HEK293 (cell line): ENCODE results near the gene VILL.

Experiments
- CTCF ChIA-PET: fragments of 350-600 bp; formaldehyde crosslinking; extraction: SDS; loops from one replicate; lab custom pipeline; 2021; ENCODE audit warnings: antibody characterized with exemption; lab: Yijun Ruan, JAX
- POLR2A ChIA-PET: fragments of 300-600 bp; formaldehyde crosslinking; extraction: SDS; loops from one replicate; lab custom pipeline; 2020; ENCODE audit warnings: antibody characterized with exemption, inconsistent platforms; lab: Yijun Ruan, JAX
- H3K27ac ChIP-seq: fragments of 200-500 bp; sonication (Bioruptor generic); 2 replicates; pipeline ENCODE4 v1.5.1; 2014; ENCODE audit warnings: low read depth, low read length, control low read depth, inconsistent platforms; ENCODE audit errors: extremely low read depth
- H3K36me3 ChIP-seq, 2 experiments: fragments of 200-500 bp in 1 of 2; sonication (Bioruptor generic) in 1 of 2; 1 replicate in 1 of 2; 2 replicates in 1 of 2; pipeline ENCODE4 v1.5.1; 2014 to 2017; ENCODE audit warnings: inconsistent platforms in 2 of 2, low read length in 2 of 2; ENCODE audit not compliant: control insufficient read depth in 2 of 2, insufficient read depth in 1 of 2
- H3K4me1 ChIP-seq: fragments of 200-500 bp; sonication (Bioruptor generic); 2 replicates; pipeline ENCODE4 v1.5.1; 2014; ENCODE audit warnings: mild to moderate bottlenecking, low read length, inconsistent platforms; ENCODE audit not compliant: control insufficient read depth, insufficient read depth
- H3K4me3 ChIP-seq: 2 replicates; pipeline ENCODE4 v1.5.1; 2011; ENCODE audit warnings: low read depth, mild to moderate bottlenecking, control low read depth, low read length, moderate library complexity
- H3K9me3 ChIP-seq: fragments of 200-500 bp; sonication (Bioruptor generic); 2 replicates; pipeline ENCODE4 v1.5.1; 2014; ENCODE audit warnings: low read depth, low read length, inconsistent platforms; ENCODE audit not compliant: control insufficient read depth, insufficient read depth
- BCL6B ChIP-seq: fragments of 450-650 bp; formaldehyde crosslinking; IDR thresholded peaks from 2 replicates; pipeline ENCODE4 v1.5.1; 2017; ENCODE audit warnings: missing biosample characterization, missing genetic modification characterization
- GLIS2 ChIP-seq: fragments of 450-650 bp; formaldehyde crosslinking; IDR thresholded peaks from 2 replicates; pipeline ENCODE4 v1.5.1; 2016; ENCODE audit warnings: missing biosample characterization, missing genetic modification characterization
- HOXC10 ChIP-seq: sonication (generic); formaldehyde crosslinking; IDR thresholded peaks from 2 replicates; pipeline ENCODE4 v1.8.1; 2023; ENCODE audit warnings: mild to moderate bottlenecking, missing genetic modification reagents
- IKZF3 ChIP-seq: fragments of 450-650 bp; IDR thresholded peaks from 2 replicates; pipeline ENCODE4 v1.5.0; 2018; ENCODE audit warnings: missing biosample characterization, mild to moderate bottlenecking, missing genetic modification characterization, moderate library complexity
- MEIS1 ChIP-seq: sonication (generic); formaldehyde crosslinking; IDR thresholded peaks from 2 replicates; pipeline ENCODE4 v1.8.1; 2022; ENCODE audit warnings: missing genetic modification reagents, mild to moderate bottlenecking, borderline replicate concordance
- PBX3 ChIP-seq: sonication (generic); formaldehyde crosslinking; IDR thresholded peaks from 2 replicates; pipeline ENCODE4 v1.8.1; 2022; ENCODE audit warnings: mild to moderate bottlenecking, moderate library complexity, missing genetic modification reagents
- WT1 ChIP-seq: fragments of 450-650 bp; formaldehyde crosslinking; IDR thresholded peaks from 2 replicates; pipeline ENCODE4 v1.5.1; 2016; ENCODE audit warnings: missing biosample characterization, missing genetic modification characterization
- ZBTB48 ChIP-seq: fragments of 450-650 bp; formaldehyde crosslinking; IDR thresholded peaks from 2 replicates; pipeline ENCODE4 v1.5.1; 2016; ENCODE audit warnings: missing biosample characterization, missing genetic modification characterization
- ZNF23 ChIP-seq: fragments of 450-650 bp; formaldehyde crosslinking; IDR thresholded peaks from 2 replicates; pipeline ENCODE4 v1.5.1; 2016; ENCODE audit warnings: missing biosample characterization, missing genetic modification characterization, borderline replicate concordance
- ZNF239 ChIP-seq: fragments of 450-650 bp; formaldehyde crosslinking; IDR thresholded peaks from 2 replicates; pipeline ENCODE4 v1.5.1; 2016; ENCODE audit warnings: missing biosample characterization, missing genetic modification characterization
- ZNF354C ChIP-seq: fragments of 450-650 bp; formaldehyde crosslinking; IDR thresholded peaks from 2 replicates; pipeline ENCODE4 v1.5.1; 2016; ENCODE audit warnings: missing biosample characterization, missing genetic modification characterization, low read depth, borderline replicate concordance
- ZNF426 ChIP-seq: fragments of 450-650 bp; formaldehyde crosslinking; IDR thresholded peaks from 2 replicates; pipeline ENCODE4 v1.5.1; 2017; ENCODE audit warnings: missing biosample characterization, missing genetic modification characterization, mild to moderate bottlenecking, inconsistent platforms, moderate library complexity
- ZNF433 ChIP-seq: fragments of 450-650 bp; formaldehyde crosslinking; IDR thresholded peaks from 2 replicates; pipeline ENCODE4 v1.5.1; 2016; ENCODE audit warnings: missing biosample characterization, missing genetic modification characterization, low read depth
- ZNF571 ChIP-seq: fragments of 450-650 bp; formaldehyde crosslinking; IDR thresholded peaks from 2 replicates; pipeline ENCODE4 v1.5.0; 2017; ENCODE audit warnings: missing biosample characterization, missing genetic modification characterization
- ZNF623 ChIP-seq: fragments of 450-650 bp; formaldehyde crosslinking; IDR thresholded peaks from 2 replicates; pipeline ENCODE4 v1.5.1; 2016; ENCODE audit warnings: missing biosample characterization, missing genetic modification characterization
- ZNF660 ChIP-seq: fragments of 450-650 bp; IDR thresholded peaks from 2 replicates; pipeline ENCODE4 v1.5.1; 2018; ENCODE audit warnings: missing biosample characterization, mild to moderate bottlenecking, missing genetic modification characterization
- ZNF692 ChIP-seq: fragments of 450-650 bp; formaldehyde crosslinking; IDR thresholded peaks from 2 replicates; pipeline ENCODE4 v1.5.1; 2016; ENCODE audit warnings: missing biosample characterization, missing genetic modification characterization
- ZNF701 ChIP-seq: fragments of 450-650 bp; formaldehyde crosslinking; IDR thresholded peaks from 2 replicates; pipeline ENCODE4 v1.5.1; 2016; ENCODE audit warnings: missing biosample characterization, missing genetic modification characterization
- ZNF776 ChIP-seq: fragments of 450-650 bp; formaldehyde crosslinking; IDR thresholded peaks from 2 replicates; pipeline ENCODE4 v1.5.0; 2017; ENCODE audit warnings: missing biosample characterization, missing genetic modification characterization, borderline replicate concordance
- ZNF792 ChIP-seq: fragments of 450-650 bp; formaldehyde crosslinking; IDR thresholded peaks from 2 replicates; pipeline ENCODE4 v1.5.1; 2016; ENCODE audit warnings: missing biosample characterization, missing genetic modification characterization
- ZSCAN23 ChIP-seq: fragments of 450-650 bp; formaldehyde crosslinking; IDR thresholded peaks from 2 replicates; pipeline ENCODE4 v1.5.1; 2016; ENCODE audit warnings: missing biosample characterization, missing genetic modification characterization
- TF ChIP-seq, protein P1 (sequence below): fragments of 450-650 bp; formaldehyde crosslinking; IDR thresholded peaks from 2 replicates; pipeline ENCODE4 v1.5.1; 2016; ENCODE audit warnings: missing biosample characterization, missing genetic modification characterization
- TF ChIP-seq, protein P2 (sequence below): fragments of 450-650 bp; formaldehyde crosslinking; conservative IDR thresholded peaks from 2 replicates; pipeline ENCODE4 v1.5.1; 2016; ENCODE audit warnings: low read depth, missing biosample characterization, missing genetic modification characterization
- TF ChIP-seq, protein P3 (sequence below): fragments of 450-650 bp; formaldehyde crosslinking; IDR thresholded peaks from 2 replicates; pipeline ENCODE4 v1.5.1; 2017; ENCODE audit warnings: missing biosample characterization, mild to moderate bottlenecking, missing genetic modification characterization, moderate library complexity

VILL gene

GRCh38 chr3:37993460-37993819 lies 2.9 kb downstream of the VILL start (continued):
- TF ChIP-seq ZNF433 (tag by site-specific recombination): no peak
- TF ChIP-seq PBX3: no peak
- no peak for TF ChIP-seq ZNF23
- TF ChIP-seq, all 188 proteins: peak for 0

GRCh38 chr3:37993820-37994638 lies 3.4 kb downstream of the VILL start:
- POLR2A ChIA-PET: no interaction called here
- no peaks in the 10 kb centered on the region for H3K36me3 ChIP-seq
- H3K4me3 ChIP-seq: peak overlapping the region; percentile 10; the same call in 1 of the 2 replicates
- TF ChIP-seq ZNF239 (tag by site-specific recombination) (no peak), MEIS1 (CRISPR knock-in tag) (no peak), BCL6B (tag by site-specific recombination) (no peak), HOXC10 (no peak), ZNF701 (tag by site-specific recombination) (no peak), ZNF623 (tag by site-specific recombination) (no peak), ZNF426 (no peak), ZNF660 (no peak), ZNF692 (tag by site-specific recombination) (no peak), ZNF776 (no peak), IKZF3 (tag by site-specific recombination) (no peak), ZNF571 (tag by site-specific recombination) (no peak), GLIS2 (tag by site-specific recombination) (no peak), ZNF792 (tag by site-specific recombination) (no peak)
- TF ChIP-seq, protein P1, sequence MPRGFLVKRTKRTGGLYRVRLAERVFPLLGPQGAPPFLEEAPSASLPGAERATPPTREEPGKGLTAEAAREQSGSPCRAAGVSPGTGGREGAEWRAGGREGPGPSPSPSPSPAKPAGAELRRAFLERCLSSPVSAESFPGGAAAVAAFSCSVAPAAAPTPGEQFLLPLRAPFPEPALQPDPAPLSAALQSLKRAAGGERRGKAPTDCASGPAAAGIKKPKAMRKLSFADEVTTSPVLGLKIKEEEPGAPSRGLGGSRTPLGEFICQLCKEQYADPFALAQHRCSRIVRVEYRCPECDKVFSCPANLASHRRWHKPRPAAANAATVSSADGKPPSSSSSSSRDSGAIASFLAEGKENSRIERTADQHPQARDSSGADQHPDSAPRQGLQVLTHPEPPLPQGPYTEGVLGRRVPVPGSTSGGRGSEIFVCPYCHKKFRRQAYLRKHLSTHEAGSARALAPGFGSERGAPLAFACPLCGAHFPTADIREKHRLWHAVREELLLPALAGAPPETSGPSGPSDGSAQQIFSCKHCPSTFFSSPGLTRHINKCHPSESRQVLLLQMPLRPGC: no peak
- TF ChIP-seq, all 188 proteins: peak for 0
- CTCF ChIA-PET: no interaction called here
- Histone ChIP-seq H3K27ac (no peak overlapping the region), H3K9me3 (no peaks in the 10 kb centered on the region), H3K4me1 (no peaks in the 10 kb centered on the region)

DNA sequence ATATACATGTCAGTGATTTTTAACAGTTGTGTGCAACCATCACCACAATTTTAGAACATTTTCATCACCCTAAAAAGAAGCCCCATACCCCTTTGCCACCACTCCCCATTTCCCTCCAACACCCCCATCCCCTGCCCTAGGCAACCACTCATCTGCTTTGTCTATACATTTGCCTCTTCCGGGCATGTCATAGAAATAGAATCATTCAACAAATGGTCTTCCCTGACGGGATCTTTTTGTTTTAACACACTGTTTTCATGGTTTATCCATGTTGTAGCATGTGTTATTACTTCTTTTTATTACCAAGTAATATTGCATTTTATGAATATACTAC lies 4.0 kb downstream of the VILL start:
- peaks cover 0 to 4% of the 10 kb centered on the region in 2 experiments; a peak in 1 of 3 replicates for H3K36me3 ChIP-seq
- H3K9me3 ChIP-seq: no peaks in the 10 kb centered on the region
- CTCF ChIA-PET: no interaction called here
- POLR2A ChIA-PET: no interaction called here
- no peaks in the 10 kb centered on the region for H3K4me1 ChIP-seq
- no peak overlapping the region for H3K4me3 ChIP-seq
- H3K27ac ChIP-seq: no peak overlapping the region
- TF ChIP-seq, protein P2, sequence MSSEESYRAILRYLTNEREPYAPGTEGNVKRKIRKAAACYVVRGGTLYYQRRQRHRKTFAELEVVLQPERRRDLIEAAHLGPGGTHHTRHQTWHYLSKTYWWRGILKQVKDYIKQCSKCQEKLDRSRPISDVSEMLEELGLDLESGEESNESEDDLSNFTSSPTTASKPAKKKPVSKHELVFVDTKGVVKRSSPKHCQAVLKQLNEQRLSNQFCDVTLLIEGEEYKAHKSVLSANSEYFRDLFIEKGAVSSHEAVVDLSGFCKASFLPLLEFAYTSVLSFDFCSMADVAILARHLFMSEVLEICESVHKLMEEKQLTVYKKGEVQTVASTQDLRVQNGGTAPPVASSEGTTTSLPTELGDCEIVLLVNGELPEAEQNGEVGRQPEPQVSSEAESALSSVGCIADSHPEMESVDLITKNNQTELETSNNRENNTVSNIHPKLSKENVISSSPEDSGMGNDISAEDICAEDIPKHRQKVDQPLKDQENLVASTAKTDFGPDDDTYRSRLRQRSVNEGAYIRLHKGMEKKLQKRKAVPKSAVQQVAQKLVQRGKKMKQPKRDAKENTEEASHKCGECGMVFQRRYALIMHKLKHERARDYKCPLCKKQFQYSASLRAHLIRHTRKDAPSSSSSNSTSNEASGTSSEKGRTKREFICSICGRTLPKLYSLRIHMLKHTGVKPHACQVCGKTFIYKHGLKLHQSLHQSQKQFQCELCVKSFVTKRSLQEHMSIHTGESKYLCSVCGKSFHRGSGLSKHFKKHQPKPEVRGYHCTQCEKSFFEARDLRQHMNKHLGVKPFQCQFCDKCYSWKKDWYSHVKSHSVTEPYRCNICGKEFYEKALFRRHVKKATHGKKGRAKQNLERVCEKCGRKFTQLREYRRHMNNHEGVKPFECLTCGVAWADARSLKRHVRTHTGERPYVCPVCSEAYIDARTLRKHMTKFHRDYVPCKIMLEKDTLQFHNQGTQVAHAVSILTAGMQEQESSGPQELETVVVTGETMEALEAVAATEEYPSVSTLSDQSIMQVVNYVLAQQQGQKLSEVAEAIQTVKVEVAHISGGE (tag by site-specific recombination): no peak
- TF ChIP-seq ZNF354C: no peak
- TF ChIP-seq, protein P3, sequence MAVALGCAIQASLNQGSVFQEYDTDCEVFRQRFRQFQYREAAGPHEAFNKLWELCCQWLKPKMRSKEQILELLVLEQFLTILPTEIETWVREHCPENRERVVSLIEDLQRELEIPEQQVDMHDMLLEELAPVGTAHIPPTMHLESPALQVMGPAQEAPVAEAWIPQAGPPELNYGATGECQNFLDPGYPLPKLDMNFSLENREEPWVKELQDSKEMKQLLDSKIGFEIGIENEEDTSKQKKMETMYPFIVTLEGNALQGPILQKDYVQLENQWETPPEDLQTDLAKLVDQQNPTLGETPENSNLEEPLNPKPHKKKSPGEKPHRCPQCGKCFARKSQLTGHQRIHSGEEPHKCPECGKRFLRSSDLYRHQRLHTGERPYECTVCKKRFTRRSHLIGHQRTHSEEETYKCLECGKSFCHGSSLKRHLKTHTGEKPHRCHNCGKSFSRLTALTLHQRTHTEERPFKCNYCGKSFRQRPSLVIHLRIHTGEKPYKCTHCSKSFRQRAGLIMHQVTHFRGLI (tag by site-specific recombination): no peak
- TF ChIP-seq ZBTB48 (tag by site-specific recombination): no peak
- no peak for TF ChIP-seq WT1 (tag by site-specific recombination)
- no peak for TF ChIP-seq ZSCAN23 (tag by site-specific recombination)
